ENCODE data around the gene KDM8. TPM values are rescaled to one million over a fixed set of nuclear protein-coding genes. Genes with fewer than 3 reads are reported as not detected.

Gene KDM8
- total and polyA plus RNA-seq, 9 of the 15 experiments (the other 6 are each of a cell fraction or from before 2014, with no cell fraction given): 0.61 to 9.1 (median 5.4) TPM

DNA sequence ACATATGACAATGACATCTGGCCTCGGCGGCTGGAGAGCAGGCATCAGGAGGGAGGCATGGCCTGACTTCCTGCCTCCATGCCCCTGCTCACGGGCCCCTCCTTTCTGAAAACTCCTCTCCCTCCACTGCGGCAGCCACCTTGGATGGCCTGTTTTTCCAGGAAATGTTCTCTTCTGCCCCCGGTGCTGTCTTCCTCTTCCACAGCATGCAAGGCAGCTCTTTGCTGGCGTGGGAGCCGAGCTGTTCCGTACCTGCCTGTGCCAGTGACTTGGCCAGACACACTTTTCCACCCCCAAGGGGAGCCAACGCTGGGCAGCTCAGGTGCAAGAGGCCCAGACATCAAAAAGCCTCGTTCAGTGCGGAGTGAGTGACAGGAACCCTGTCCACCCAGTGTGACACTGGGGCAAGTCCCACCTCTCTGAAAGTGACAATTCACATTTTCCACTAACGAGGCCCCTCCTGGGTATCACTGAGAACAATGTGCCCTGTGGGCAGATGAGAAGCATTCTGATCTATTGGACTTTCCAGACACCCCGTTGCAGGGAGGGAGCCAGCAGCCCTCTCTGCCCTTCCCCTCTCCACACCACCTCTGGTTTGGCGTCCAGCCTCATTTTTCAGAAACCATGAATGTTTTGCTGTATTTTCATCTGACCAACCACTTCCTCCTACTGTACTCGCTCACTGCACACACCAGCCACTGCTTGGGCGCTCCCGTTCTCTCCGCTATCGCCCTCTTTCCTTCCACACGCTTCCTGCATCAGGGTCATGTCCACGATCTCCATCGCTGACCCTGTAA is 34.1 kb downstream of the KDM8 start (continued):
- 0 out of 2 replicates have a peak, but pooled peaks have one; percentile 28 for TF ChIP-seq ZNF311 (CRISPR knock-in tag; IDR thresholded peaks at IDR 0.05)
- TF ChIP-seq POLR2H (tag; IDR thresholded peaks at IDR 0.05; ENCODE audit: low read depth): no peak
- TF ChIP-seq WHSC1 (IDR thresholded peaks at IDR 0.05; ENCODE audit: low read length): no peak
- 0 out of 2 replicates have a peak, but pooled peaks have one; percentile 28 for TF ChIP-seq DMBX1 (CRISPR knock-in tag; IDR thresholded peaks at IDR 0.05; ENCODE audit: borderline replicate concordance)
- TF ChIP-seq ZBTB33 (CRISPR knock-in tag; IDR thresholded peaks at IDR 0.05): 0 out of 2 replicates have a peak, but pooled peaks have one; percentile 23
- TF ChIP-seq SMAD4 (CRISPR knock-in tag; conservative IDR thresholded peaks at IDR 0.05): peak; percentile 51
- no peak for TF ChIP-seq ATF7 (IDR thresholded peaks at IDR 0.05)
- TF ChIP-seq SPI1 (IDR thresholded peaks at IDR 0.05; ENCODE audit: borderline replicate concordance, low read depth, low read length): 0 out of 2 replicates have a peak, but pooled peaks have one; percentile 3
- no peak for TF ChIP-seq PBX2 (CRISPR knock-in tag; IDR thresholded peaks at IDR 0.05; ENCODE audit: low read depth)
- peak; percentile 55 for TF ChIP-seq PBX2 (tag; conservative IDR thresholded peaks at IDR 0.05; ENCODE audit: low read depth)
- TF ChIP-seq, protein P1, sequence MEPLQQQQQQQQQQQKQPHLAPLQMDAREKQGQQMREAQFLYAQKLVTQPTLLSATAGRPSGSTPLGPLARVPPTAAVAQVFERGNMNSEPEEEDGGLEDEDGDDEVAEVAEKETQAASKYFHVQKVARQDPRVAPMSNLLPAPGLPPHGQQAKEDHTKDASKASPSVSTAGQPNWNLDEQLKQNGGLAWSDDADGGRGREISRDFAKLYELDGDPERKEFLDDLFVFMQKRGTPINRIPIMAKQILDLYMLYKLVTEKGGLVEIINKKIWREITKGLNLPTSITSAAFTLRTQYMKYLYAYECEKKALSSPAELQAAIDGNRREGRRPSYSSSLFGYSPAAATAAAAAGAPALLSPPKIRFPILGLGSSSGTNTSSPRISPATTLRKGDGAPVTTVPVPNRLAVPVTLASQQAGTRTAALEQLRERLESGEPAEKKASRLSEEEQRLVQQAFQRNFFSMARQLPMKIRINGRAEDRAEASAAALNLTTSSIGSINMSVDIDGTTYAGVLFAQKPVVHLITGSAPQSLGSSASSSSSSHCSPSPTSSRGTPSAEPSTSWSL (CRISPR knock-in tag; IDR thresholded peaks at IDR 0.05; ENCODE audit: borderline replicate concordance): peak; percentile 55; the same call in 1 of the 2 replicates
- TF ChIP-seq PHTF2 (CRISPR knock-in tag; IDR thresholded peaks at IDR 0.05): no peak
- TF ChIP-seq CCNT2 (IDR thresholded peaks at IDR 0.05; ENCODE audit: borderline replicate concordance, extremely low read depth, insufficient read length, low read depth, low read length): no peak
- TF ChIP-seq ZNF76 (CRISPR knock-in tag; IDR thresholded peaks at IDR 0.05; ENCODE audit: borderline replicate concordance): 0 out of 2 replicates have a peak, but pooled peaks have one; percentile 47
- TF ChIP-seq MYC (IDR thresholded peaks at IDR 0.05; ENCODE audit: low read depth, low read length): no peak
- TF ChIP-seq MYC (CRISPR knock-in tag; IDR thresholded peaks at IDR 0.05; ENCODE audit: borderline replicate concordance, low read depth): no peak
- TF ChIP-seq SIX5 (IDR thresholded peaks at IDR 0.05; ENCODE audit: borderline replicate concordance in 1 of 2, insufficient read depth in 1 of 2, low read depth in 1 of 2, low read length in 2 of 2): no peak

All from K562 (cell line).